H9 (cell line): ENCODE measurements around the gene ZFYVE27. TPM values are rescaled to one million over a fixed set of nuclear protein-coding genes. Genes with fewer than 3 reads are reported as not detected.
A peak's percentile ranks its signal among the peaks of the same experiment; 100 is the strongest.

Experiments
- DNase-seq: peaks from one replicate; pipeline ENCODE4 v3.0.0-alpha.2; 2017
- H2AFZ ChIP-seq: one replicate; pipeline ENCODE4 v1.6.1; 2013; ENCODE audit warnings: mild to moderate bottlenecking, low read length, control low read depth, moderate library complexity
- H2AK5ac ChIP-seq: 2 replicates; pipeline ENCODE4 v1.6.1; 2013; ENCODE audit warnings: low read length, control low read depth, mixed read lengths; ENCODE audit not compliant: insufficient read length
- H2BK120ac ChIP-seq: one replicate; pipeline ENCODE4 v1.6.1; 2013; ENCODE audit warnings: low read depth, mild to moderate bottlenecking, low read length, control low read depth, inconsistent platforms; ENCODE audit not compliant: poor library complexity, severe bottlenecking
- H2BK12ac ChIP-seq: 2 replicates; pipeline ENCODE4 v1.6.1; 2013; ENCODE audit warnings: low read length, control low read depth, mixed read lengths, low read depth; ENCODE audit not compliant: insufficient read length
- H2BK15ac ChIP-seq: 2 replicates; pipeline ENCODE4 v1.6.1; 2013; ENCODE audit warnings: low read depth, low read length, control low read depth
- H2BK20ac ChIP-seq: one replicate; pipeline ENCODE4 v1.6.1; 2013; ENCODE audit warnings: low read depth, mild to moderate bottlenecking, low read length, control low read depth, inconsistent platforms; ENCODE audit not compliant: poor library complexity, severe bottlenecking
- H2BK5ac ChIP-seq: 2 replicates; pipeline ENCODE4 v1.6.1; 2013; ENCODE audit warnings: low read length, control low read depth, mixed read lengths; ENCODE audit not compliant: insufficient read length
- H3K14ac ChIP-seq: 2 replicates; pipeline ENCODE4 v1.6.1; 2013; ENCODE audit warnings: low read length, control low read depth; ENCODE audit not compliant: insufficient read depth
- H3K18ac ChIP-seq: 2 replicates; pipeline ENCODE4 v1.6.1; 2013; ENCODE audit warnings: low read depth, mild to moderate bottlenecking, mixed read lengths, low read length, control low read depth; ENCODE audit not compliant: insufficient read length
- H3K23ac ChIP-seq: 2 replicates; pipeline ENCODE4 v1.6.1; 2013; ENCODE audit warnings: low read length, control low read depth, mixed read lengths, low read depth; ENCODE audit not compliant: insufficient read length
- H3K23me2 ChIP-seq: 2 replicates; pipeline ENCODE4 v1.6.1; 2013; ENCODE audit warnings: low read depth, mild to moderate bottlenecking, mixed read lengths, low read length, control low read depth; ENCODE audit not compliant: insufficient read length, poor library complexity, severe bottlenecking
- H3K27ac ChIP-seq: 2 replicates; pipeline ENCODE4 v1.5.1; 2013; ENCODE audit warnings: low read length, control low read depth, mixed read lengths, low read depth; ENCODE audit not compliant: insufficient read length
- H3K27me3 ChIP-seq: 2 replicates; pipeline ENCODE4 v1.6.1; 2013; ENCODE audit warnings: low read length, control low read depth, inconsistent platforms; ENCODE audit not compliant: insufficient read depth
- H3K4ac ChIP-seq: 2 replicates; pipeline ENCODE4 v1.6.1; 2013; ENCODE audit warnings: low read depth, mild to moderate bottlenecking, control low read depth, inconsistent platforms, low read length, moderate library complexity
- H3K4me1 ChIP-seq: 2 replicates; pipeline ENCODE4 v1.6.1; 2013; ENCODE audit warnings: low read length, control low read depth, inconsistent platforms; ENCODE audit not compliant: insufficient read depth
- H3K4me2 ChIP-seq: 2 replicates; pipeline ENCODE4 v1.6.1; 2013; ENCODE audit warnings: low read length, control low read depth, mixed read lengths; ENCODE audit not compliant: insufficient read length, insufficient read depth
- H3K56ac ChIP-seq: 2 replicates; pipeline ENCODE4 v1.6.1; 2013; ENCODE audit warnings: low read depth, mild to moderate bottlenecking, mixed read lengths, low read length, control low read depth; ENCODE audit not compliant: insufficient read length
- H3K79me1 ChIP-seq: 2 replicates; pipeline ENCODE4 v1.6.1; 2013; ENCODE audit warnings: low read depth, mild to moderate bottlenecking, moderate library complexity, low read length, control low read depth, inconsistent platforms; ENCODE audit not compliant: insufficient read depth, poor library complexity, severe bottlenecking
- H3K79me2 ChIP-seq: 2 replicates; pipeline ENCODE4 v1.6.1; 2013; ENCODE audit warnings: low read length, control low read depth, inconsistent platforms; ENCODE audit not compliant: insufficient read depth
- H3K9ac ChIP-seq: 2 replicates; pipeline ENCODE4 v1.6.1; 2013; ENCODE audit warnings: low read length, control low read depth, mixed read lengths; ENCODE audit not compliant: insufficient read length; ENCODE audit errors: extremely low read depth
- H3K9me3 ChIP-seq: one replicate; pipeline ENCODE4 v1.6.1; 2013; ENCODE audit warnings: low read depth, low read length, inconsistent platforms; ENCODE audit not compliant: control insufficient read depth
- H3T11ph ChIP-seq: one replicate; pipeline ENCODE4 v1.6.1; 2013; ENCODE audit warnings: mild to moderate bottlenecking, low read length, control low read depth, inconsistent platforms
- H4K20me1 ChIP-seq: one replicate; pipeline ENCODE4 v1.6.1; 2013; ENCODE audit not compliant: control insufficient read depth, insufficient read length, insufficient read depth
- H4K5ac ChIP-seq: 2 replicates; pipeline ENCODE4 v1.6.1; 2013; ENCODE audit warnings: low read depth, mild to moderate bottlenecking, mixed read lengths, low read length, control low read depth; ENCODE audit not compliant: insufficient read length
- H4K8ac ChIP-seq: replicated peaks from 2 replicates; pipeline ENCODE4 v1.6.1; 2013; ENCODE audit warnings: low read length, control low read depth, mixed read lengths, low read depth; ENCODE audit not compliant: insufficient read length
- H4K91ac ChIP-seq: 2 replicates; pipeline ENCODE4 v1.6.1; 2013; ENCODE audit warnings: low read depth, mild to moderate bottlenecking, moderate library complexity, mixed read lengths, low read length, control low read depth; ENCODE audit not compliant: insufficient read length
- H3K27ac Mint-ChIP-seq, 3 experiments: 2 replicates in 2 of 3; 3 replicates in 1 of 3; pipeline ENCODE4 v1.8.0; 2020 to 2021; ENCODE audit warnings: mixed read lengths in 3 of 3, mild to moderate bottlenecking in 1 of 3, moderate library complexity in 1 of 3
- H3K27me3 Mint-ChIP-seq: 2 replicates; pipeline ENCODE4 v1.8.0; 2021; ENCODE audit warnings: low read depth, mild to moderate bottlenecking, moderate library complexity, mixed read lengths
- H3K36me3 Mint-ChIP-seq, 3 experiments: 2 replicates in 2 of 3; 3 replicates in 1 of 3; pipeline ENCODE4 v1.8.0; 2020 to 2021; ENCODE audit warnings: low read depth in 3 of 3, mixed read lengths in 3 of 3; ENCODE audit not compliant: insufficient read depth in 1 of 3
- H3K4me1 Mint-ChIP-seq, 2 experiments: 2 replicates each; pipeline ENCODE4 v1.8.0; 2020; ENCODE audit warnings: mixed read lengths in 2 of 2
- H3K4me3 Mint-ChIP-seq, 2 experiments: 2 replicates in 1 of 2; 3 replicates in 1 of 2; pipeline ENCODE4 v1.8.0; 2020 to 2021; ENCODE audit warnings: mild to moderate bottlenecking in 2 of 2, mixed read lengths in 2 of 2, moderate library complexity in 1 of 2
- H3K9me3 Mint-ChIP-seq, 2 experiments: 2 replicates in 1 of 2; 3 replicates in 1 of 2; pipeline ENCODE4 v1.8.0; 2020; ENCODE audit warnings: mild to moderate bottlenecking in 2 of 2, mixed read lengths in 2 of 2, moderate library complexity in 1 of 2
- WGBS: extraction: QIAGEN DNeasy Blood & Tissue Kit; methylation state at CpG from one replicate; pipeline ENCODE4 v1.1.7; 2013; ENCODE audit warnings: missing lambda C conversion rate, low lambda C conversion rate, mixed read lengths; ENCODE audit not compliant: insufficient read length; ENCODE audit errors: extremely low coverage; 5-methylcytosine and 5-hydroxymethylcytosine counted together
- total RNA-seq: library from RNA; stranded (reverse); gene quantifications from 2 replicates; pipeline ENCODE4 v1.2.1, GENCODE V29; 2021
- TF ChIP-seq, protein P1 (sequence below): fragments of 200-600 bp; sonication (generic); conservative IDR thresholded peaks from 3 replicates; pipeline ENCODE4 v1.8.0; 2021; ENCODE audit warnings: antibody characterized with exemption, mild to moderate bottlenecking

Gene ZFYVE27
- total RNA-seq, 1 experiment from 2014 or later, result 33.2 TPM

DNA sequence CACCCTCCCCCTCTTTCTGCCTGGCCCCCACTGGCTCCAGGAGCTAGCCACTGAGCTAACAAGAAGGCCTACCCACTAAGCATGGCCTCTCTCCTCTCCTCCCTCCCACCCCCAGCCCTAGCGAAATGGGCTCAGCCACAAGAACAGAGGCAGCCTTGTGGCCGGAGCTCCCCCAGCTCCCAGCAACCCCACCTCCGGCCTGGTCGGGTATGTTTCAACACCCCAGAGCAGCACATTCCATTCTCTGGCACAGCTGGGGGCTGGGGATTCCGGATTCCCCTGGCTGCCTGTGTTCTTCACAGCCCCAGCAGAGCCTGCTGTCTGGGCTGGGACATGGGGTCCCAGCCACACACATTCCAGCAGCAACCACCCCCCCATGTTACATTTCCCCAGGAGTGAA is 25.9 kb downstream of the ZFYVE27 start:
- peaks cover 7 to 31% (median 9%) of the 10 kb centered on the region in 3 experiments for H3K36me3 Mint-ChIP-seq
- Histone ChIP-seq H3T11ph (no peak overlapping the region), H3K4me1 (no peaks in the 10 kb centered on the region), H3K79me2 (no peaks in the 10 kb centered on the region), H3K14ac (no peak overlapping the region), H4K20me1 (no peaks in the 10 kb centered on the region), H3K23me2 (no peaks in the 10 kb centered on the region), H2BK20ac (no peak overlapping the region), H2BK120ac (no peak overlapping the region), H3K27ac (no peak overlapping the region), H3K23ac (no peak overlapping the region), H3K9me3 (no peaks in the 10 kb centered on the region), H2BK5ac (no peak overlapping the region), H2BK12ac (no peak overlapping the region), H3K9ac (no peak overlapping the region), H3K79me1 (no peaks in the 10 kb centered on the region), H2BK15ac (no peak overlapping the region), H3K18ac (no peak overlapping the region), H3K4me2 (no peak overlapping the region), H4K5ac (no peak overlapping the region), H4K8ac (no peak overlapping the region), H3K27me3 (no peaks in the 10 kb centered on the region), H3K4ac (no peak overlapping the region), H3K56ac (no peak overlapping the region), H2AK5ac (no peak overlapping the region), H2AFZ (no peak overlapping the region), H4K91ac (no peak overlapping the region)
- DNase-seq, result peak; percentile 55
- H3K27ac Mint-ChIP-seq, result peak overlapping the region; percentile 44 to 85 (median 84); a peak in 3 of 7 replicates
- H3K4me1 Mint-ChIP-seq, result peaks cover 23 to 40% of the 10 kb centered on the region in 2 experiments
- TF ChIP-seq, protein P1, sequence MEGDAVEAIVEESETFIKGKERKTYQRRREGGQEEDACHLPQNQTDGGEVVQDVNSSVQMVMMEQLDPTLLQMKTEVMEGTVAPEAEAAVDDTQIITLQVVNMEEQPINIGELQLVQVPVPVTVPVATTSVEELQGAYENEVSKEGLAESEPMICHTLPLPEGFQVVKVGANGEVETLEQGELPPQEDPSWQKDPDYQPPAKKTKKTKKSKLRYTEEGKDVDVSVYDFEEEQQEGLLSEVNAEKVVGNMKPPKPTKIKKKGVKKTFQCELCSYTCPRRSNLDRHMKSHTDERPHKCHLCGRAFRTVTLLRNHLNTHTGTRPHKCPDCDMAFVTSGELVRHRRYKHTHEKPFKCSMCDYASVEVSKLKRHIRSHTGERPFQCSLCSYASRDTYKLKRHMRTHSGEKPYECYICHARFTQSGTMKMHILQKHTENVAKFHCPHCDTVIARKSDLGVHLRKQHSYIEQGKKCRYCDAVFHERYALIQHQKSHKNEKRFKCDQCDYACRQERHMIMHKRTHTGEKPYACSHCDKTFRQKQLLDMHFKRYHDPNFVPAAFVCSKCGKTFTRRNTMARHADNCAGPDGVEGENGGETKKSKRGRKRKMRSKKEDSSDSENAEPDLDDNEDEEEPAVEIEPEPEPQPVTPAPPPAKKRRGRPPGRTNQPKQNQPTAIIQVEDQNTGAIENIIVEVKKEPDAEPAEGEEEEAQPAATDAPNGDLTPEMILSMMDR, result no peak
- no peaks in the 10 kb centered on the region for H3K9me3 Mint-ChIP-seq
- WGBS, result no CpG with 5 or more reads among the region's 5 CpGs
- H3K27me3 Mint-ChIP-seq, result peaks cover 5% of the 10 kb centered on the region
- peak overlapping the region in 1 of 2 experiments; percentile 7; a peak in 1 of 5 replicates for H3K4me3 Mint-ChIP-seq
